ENCODE results near the gene RCSD1.

Gene RCSD1

DNA sequence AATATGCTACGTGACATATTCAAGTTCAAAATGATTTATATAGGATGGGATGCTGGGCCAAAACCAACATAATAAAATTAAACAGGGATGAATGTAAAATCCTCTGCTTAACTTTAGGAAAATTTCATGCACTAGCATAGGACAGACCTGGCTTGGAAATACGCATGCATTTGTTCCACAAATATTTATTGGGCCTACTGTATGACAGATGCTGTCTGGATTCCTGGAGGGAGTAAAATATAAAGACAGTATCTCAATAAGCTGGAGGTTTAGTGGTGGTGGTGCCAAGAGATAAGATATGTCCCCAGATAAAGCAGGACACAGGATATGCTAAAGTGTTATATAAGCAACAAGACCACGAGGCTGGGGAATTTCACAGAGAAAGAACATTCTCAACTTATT is 15.1 kb downstream of the RCSD1 start:
- DNase-seq, result no peak

DNA sequence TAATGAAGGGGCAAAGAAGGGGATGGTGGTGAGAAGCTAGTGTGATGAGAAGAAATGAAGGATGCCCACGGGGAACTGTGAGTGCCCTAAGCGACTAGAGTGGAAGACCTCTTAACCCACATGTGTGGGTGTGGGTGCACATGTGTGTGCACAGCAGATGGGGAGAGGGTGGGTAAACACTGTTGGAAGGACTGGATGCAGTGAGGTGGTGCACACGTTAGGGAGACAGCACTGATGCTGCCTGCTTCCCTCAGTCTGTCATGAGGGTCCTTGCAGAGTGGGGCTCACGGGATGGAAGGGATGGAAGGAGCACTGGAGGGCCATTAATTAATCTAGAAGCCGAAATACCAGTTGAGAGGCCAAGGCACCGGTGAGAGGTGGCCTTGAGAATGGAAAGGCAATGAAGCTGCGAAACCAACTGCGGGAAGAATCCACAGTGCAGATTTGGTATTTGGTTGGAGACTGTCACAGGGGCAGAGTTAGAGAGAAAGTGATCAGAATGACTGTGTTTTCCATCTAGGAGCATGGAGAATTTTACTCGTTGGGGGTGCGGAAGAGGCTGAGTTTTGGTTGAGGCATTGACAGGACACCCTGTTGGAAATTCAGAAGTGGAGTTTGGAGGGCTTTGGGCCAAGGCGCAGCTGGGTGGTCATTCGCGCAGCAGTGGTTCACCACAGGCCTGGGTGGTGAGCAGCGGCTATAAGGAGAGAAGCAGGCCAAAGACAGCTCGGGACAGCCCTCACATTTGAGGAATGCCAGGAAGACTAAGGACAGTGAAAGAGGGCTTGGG is 15.8 kb downstream of the RCSD1 start:
- DNase-seq, result no peak

DNA sequence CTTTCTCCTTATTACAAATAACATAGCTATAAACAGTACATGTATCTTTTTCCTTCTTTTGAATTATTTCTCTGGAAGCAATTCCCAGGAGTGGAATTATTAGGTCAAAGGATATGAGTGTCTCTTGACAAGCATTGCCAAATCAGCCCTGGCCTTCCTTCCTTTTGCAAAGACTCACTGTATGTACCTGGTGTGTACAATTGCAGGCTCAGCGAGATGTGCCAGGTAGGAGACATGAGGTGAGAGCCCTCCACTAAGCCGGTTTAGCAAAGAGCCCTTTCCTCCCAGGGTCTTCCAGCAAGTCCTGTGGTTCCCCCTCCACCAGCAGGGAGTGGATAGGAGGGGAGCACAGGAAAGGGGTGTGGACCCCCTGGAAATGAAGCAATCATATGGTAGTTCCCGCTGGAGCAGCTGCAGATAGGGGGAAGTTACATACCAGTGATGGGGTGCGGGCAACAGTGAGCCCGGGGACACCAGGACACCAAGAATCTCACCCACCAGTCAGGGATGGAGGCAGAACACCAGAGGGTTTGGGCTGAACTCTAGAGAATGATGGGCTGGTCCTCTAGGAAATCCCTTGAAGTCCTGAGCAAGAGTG is 18.3 kb downstream of the RCSD1 start:
- no peak for DNase-seq

DNA sequence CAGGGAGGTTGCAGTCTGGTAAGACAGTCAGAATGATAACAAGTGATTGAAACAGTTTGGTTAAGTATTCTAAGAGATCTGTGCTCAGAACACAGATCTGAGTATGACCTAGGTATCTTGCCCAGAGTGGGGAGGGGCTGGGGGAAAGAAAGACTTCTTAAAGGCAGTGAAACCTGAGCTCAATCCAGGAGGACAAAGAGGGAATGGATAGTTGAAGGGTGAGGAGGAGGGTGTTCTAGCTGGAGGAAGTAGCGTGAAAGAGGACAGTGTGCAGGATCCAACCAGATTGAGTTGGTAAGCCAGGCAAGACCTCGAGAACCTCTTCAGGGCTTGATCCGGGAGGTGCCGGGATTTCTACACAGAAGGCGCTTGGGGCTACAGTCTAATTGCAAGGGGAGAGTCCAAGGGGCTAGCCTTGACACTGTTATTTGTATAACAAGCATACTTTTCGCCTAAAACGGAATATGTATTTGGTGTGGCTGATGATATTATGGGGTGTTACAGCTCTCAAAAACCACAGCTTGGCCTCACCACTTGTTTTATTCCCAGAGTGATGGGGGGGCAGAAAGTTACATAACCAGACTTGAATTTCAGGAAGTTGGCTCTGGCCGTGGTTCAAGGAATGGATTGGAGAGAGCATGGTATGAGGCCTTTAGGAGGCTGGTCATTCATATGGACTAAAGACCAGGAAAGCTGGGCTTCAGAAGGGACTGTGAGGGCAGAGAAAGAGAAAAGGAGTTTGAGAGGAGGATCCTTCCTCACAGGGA is 19.1 kb downstream of the RCSD1 start:
- no peak for DNase-seq

DNA sequence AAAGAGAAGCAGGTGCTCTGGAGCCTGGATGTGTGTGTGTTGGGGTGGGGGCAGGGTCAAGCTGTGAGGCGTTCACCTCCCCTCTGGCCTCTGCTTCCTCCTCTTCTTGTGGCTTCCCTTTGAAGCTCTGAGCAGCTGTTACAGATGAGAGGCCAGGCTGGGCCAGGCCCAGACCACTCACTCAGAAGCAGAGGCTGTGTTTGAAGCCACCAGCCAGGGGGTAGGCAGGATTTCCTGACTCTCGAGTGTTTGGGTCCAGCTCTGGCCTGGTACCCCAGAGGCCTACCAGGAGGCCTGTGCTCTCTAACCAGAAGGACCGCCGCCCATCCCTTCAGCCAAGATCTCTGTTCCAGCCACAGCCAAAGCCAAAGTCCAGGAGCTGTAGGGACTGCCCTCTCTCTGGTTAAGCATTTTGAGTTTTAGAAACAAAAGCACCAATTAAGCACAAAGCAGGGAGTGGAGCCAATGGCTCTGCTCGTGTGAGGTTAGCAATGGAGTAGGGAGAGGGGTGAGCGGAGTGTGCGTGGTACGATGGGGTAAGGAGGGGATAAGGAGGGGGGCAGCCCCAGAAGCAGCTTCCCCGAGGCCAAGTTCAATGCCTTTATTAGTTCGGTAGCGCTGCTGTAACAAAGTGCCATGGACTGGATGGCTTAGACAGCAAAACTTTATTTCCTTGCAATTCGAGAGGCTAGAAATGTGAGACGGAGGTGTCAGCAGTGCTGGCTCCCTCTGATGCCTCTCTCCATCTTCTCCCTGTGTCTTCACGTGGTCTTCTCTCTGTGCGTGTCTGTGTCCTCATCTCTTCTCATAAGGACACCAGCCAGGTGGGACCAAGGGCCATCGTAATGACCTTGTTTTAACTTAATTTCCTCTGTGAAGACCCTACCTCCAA is 20.5 kb downstream of the RCSD1 start:
- DNase-seq, result no peak

DNA sequence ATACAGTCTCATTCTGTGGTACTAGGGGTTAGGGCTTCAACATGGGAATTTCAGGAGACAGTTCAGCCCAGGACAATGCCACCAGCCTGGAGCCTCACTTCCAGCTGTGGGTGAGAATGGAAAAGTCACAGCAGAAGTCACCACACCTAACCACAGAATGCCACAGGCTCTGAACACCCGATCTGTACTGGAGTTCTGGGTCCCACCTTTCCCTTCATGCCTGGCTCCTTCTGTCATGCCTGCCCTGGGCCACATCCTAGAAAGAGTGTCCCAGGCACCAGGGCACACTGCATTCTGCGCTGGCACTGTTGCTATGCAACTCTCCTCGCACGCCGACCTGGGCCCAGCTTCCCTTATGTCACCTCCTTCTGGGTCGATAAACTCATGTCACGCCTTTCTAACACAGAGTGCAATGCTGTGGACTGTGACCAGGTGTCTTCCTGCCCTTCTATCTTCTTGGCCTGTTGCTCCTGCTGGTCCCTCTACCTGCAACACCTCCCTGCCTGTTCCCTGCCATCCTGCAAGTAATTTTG is 21.2 kb downstream of the RCSD1 start:
- no peak for DNase-seq

DNA sequence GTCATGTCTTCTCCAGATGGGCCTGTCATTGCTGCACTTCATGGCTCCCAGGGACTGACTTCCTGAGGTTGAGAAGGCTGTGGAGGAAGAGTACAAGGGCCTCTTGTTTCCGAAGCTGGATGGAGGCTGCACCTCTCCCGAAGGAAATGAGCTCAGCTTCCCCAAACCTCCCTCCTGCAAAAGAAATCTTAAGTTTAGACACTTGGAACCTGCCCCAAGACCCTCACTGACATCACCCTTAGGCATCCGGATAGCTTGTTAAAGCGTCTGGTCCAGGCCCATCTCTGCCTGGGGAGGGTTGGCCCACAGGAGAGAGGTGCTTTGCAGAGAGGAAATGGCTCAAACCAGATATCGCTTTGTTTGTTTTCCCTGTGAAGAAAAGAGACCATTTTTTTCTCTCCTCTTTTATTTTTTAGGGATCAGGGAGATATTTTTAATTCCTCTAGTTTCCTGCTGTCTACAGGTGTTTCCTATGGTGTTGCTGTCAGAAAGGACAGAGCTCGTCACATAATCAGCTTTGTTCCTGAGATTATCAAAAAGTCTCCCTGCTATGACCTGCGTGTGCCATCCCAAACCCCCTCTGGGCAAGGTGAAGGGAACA is 25.0 kb downstream of the RCSD1 start:
- no peak for DNase-seq

DNA sequence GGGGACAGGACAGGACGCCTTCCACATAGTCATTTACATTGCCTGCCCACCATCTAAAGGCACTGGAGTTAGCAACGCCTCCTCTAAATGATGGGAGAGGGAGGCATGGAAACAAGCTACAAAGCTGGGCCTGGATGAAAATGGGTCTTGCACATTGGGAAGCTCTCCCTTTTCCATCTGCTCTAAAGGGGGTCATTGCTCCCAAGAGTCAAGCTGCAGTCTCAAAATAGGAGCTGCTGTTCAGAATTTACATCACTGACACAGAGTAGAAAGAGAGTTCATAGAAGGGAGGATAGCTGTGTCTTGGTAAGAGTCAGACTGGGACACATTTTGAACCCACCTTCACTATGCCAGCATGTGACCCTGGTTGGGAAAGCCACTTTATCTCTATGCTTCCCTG is 26.6 kb downstream of the RCSD1 start:
- no peak for DNase-seq

DNA sequence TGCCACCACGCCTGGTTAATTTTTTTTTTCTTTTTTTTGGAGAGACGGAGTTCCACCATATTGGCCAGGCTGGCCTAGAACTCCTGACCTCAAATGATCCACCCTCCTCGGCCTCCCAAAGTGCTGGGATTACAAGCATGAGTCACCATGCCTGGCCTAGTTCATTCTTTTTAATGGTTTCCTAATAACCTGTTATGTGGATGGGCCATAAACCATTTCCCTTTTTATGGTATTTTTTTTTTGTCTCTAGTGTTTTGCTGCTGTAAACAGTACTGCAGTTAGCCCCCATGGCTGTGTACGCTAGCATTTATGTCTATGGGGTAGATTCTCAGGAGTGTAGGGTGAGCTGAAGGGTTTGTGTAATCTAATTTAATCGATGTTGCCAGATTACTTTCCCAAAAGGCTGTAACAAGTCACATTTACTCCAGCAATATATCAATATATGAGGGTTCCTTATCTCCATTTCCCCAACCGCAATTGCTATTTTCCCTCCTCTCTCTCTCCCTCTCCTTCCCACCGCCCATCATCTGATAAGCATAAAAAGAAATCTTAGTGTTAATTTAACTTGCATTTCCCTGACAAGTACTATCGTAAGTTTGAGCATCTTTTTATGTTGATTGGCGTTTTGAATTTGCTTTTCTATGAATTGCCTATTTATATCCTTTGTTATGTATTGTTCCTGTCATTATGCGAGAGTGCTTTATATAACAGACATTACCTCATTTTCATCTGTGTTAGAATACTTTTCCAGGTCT is 28.7 kb downstream of the RCSD1 start:
- no peak for DNase-seq

DNA sequence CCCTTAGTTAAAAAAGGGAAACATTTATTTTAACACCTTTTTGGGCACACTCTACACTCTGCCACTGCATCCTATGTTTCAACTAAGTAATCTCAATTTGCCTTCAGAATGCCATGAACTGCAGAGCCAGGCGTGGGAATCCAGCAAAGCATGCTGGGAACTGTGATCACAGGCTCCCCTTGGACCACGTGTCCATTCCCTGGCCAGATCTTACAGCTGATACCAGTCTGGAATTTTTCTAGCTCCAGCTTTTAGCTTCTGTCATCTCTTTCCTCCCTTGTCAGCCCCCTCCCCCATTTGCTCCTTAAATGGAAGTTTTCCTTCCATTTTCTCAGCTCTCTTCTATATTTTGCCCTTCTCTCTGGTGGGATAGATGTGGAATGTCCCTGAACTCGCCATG is 29.4 kb downstream of the RCSD1 start:
- DNase-seq, result no peak

DNA sequence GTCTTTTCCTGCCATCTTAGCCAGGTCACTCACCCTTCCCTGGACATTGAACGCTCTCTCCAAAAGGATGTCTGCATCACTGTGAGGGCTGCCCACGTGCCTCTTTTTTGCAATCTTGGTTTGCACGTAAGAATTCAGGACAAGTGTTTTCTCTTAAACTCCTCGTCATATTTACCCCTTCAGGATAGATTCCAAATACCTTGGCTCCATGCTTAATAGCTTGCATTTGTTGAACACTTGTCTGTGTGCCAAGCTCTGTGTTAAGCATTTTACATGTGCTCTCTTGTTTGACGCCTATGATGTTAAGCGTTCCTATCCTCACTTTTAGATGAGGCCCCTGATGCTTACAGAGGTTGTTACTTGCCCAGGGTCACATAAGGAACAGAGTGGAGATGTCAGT is 29.8 kb downstream of the RCSD1 start:
- no peak for DNase-seq

DNA sequence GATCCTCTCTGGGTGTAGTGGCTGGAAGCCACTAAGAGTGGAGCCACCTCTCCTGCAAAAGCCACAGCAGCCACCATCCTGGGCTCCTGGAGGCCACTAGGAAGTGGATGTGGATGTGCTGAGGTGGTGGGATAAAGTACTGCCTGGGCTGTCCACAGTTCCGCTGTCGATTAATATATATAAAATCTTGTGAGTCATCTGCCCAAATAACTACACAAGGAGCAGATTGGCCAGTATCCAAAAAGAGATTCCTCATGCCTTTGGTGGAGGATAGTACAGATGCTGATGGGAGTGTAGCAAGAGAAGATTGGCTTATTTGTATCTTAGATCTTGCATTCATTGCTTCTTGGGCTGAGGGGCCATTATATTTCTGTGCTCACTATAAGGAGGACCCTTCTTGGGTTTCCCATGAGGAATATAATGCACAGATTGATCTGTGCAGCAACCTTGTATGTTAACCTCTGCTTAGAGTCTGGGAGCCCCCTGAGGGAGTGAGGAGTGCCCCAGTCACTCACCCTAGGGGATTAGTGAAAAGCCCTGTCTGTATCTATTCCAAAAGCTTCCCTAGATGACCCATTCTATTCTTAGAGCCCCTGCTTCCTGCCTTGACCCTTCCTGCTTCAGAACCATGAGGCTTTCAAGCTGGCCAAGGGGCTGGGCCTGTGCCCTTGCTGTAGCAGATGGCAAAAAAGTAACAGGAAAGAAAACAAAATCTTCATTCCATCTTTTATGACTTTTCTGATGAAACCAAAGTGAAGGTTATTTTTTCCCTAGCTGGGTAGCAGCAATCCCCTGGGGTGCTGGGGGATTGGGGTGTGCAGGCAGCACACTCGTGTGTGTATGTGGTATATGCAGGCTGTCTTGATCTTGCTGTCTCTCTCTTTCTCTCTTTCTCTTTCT is 31.7 kb downstream of the RCSD1 start:
- DNase-seq, result no peak

DNA sequence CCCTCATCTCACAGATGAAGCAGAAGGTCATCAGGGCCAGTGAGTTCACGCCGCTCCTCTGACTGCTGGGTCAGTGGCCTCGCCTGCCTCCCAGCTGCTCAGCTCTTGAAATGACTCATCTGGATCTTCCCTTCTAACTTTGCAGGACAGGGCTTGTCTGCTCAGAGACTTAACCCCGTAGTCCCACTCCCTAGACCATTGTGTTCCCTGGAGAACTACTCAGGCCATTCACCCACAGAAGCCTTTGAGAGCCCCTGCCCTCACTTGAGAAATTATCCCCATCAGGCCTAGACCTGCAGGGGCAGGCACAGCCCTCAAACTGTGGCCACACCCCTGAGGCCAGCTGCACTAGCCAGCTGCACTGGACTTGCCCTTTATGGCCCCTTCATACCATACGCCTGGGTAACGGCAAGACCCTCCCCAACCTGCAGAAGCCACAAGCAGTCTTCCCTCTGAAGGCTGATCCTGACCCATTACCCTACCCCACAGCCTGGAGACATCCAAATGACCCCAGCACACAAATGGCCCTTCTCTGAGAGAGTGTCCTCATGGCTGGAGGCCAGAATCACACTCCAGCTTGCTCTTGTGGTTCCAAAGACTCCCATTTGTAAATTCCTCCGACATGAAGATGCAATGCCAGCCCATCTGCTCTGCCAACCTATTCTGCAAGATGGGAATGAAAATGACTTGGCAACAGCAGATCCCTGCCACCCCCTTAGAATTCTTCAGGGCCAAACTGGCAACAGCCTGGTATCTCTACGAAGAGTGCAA is 33.2 kb downstream of the RCSD1 start:
- DNase-seq, result no peak

DNA sequence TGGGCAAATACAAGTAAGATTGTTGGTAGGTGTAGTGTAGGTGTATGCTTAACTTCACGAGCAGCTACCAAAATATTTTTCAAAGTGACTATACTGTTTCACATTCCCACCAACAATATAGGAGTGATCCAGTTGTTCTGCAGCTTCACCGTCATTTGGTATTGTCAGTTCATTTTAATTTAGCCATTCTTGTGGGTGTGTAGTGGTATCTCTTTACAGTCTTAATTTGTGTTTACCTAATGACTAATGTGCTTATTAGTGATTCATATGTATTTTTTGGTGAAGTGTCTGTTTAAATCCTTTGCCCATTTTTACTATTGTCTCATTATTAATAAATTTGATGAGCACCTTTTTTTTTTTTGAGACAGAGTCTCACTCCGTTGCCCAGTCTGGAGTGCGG is 35.4 kb downstream of the RCSD1 start:
- no peak for DNase-seq

DNA sequence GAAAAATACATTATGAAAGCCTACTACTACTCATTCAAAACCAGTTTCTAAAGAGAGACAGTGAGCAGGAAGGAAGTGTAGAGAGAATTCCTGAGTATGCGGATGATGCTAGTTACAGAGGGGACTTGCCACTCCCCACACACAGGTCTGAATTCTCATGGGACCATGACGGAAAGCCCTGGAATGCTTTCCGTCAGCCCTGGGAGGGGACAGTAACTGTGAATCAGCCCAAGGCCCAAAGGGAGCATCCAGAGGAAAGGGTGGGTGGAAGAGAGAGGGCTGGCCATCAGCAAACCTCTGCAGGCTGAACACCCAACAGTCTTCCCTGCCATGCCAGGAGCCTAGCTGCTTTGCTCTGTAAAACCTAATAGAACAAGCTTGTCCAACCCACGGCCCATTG is 36.4 kb downstream of the RCSD1 start:
- DNase-seq, result no peak

DNA sequence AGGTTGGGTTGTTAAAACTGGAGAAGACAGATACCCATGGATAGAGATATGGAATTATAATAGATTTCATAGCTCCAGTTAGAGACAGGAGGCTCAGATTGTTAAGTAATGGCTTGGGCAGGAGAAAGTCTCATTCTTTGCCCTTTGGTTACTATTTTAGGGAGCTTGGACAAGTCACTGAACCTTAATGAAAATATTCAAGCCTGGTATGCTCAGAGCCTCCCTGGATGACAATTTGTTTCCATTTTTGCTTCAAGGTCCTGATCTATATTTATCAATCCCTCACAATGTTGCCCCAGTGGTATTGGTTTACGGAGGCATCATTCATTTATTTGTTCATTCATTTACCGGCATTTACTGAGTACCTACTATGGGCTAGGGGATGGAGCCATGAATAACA is 37.5 kb downstream of the RCSD1 start:
- DNase-seq, result no peak

DNA sequence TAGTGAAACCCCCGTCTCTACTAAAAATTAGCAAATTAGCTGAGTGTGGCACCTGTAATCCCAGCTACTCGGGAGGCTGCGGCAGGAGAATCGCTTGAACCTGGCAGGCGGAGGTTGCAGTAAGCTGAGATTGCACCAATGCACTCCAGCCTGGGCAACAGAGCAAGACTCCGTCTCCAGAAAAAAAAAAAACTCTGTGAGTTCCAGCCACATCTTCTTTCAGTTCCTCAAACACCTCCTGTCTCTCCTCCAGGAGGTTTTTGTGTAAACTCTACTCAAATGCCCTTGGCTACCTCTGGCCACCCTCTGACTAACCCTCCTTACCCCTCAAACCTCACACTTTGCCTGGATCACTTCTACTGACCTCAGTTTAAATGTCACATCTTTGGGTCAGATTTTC is 38.1 kb downstream of the RCSD1 start:
- no peak for DNase-seq

DNA sequence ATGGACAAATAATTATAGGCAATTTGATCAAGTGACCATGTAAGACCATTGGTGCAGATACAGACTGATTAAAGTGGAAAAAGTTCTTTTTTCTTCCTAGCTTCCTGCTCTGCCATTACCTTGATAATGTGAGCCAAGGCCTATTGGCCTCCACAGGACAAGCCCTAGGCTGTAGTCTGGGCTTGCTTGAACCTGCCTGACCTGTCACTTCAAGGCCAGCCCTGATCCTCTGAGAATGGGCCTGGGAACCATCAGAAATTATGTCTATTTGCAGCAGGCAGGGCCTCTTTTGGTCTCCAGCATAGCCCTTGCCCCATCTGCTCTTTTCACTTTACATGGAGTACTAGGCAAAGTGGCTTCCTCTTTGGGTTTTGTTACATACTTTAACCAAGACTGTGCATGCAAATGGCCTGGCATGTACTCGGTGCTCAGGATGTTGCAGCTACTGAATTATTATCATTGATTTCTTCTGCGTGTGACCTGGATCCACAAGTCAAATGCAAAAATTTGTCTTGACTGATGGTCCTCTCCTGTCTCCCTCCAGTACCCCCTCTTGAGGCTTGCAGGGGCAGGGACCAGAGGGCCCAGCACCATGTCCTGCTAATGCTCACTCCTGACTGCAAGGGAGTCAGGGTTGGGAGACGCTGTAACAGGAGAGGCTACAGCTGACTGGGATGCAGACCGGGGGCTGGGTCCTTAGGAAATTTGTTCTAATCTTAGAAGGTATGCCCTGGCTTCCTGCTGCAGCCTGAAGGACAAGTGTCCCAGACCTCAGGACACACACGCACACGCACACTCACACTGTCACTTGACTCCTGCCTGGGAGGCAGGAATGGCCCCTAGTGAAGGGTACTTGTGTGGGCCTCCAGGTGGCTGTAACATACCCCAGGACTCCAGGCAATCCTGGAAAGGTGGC is 39.4 kb downstream of the RCSD1 start:
- DNase-seq, result no peak

DNA sequence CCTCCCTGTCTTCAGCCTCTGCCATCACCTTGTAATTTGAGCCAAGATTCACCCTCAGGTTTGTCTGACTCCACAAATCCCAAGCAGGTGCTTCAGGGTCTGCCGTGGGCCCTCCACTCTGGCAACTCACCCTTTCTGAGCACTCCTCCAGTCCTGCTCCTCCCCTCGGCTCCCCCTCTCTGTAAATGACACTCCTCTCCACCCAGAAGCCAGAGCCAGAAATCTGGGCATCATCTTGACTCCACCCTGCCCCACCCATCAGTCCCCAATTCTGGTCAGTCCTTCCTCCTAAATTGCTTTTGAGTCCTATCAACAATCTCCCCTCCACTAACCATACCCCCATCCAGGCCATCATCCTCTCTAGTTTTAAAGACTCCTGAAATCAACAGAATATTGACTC is 40.5 kb downstream of the RCSD1 start:
- no peak for DNase-seq
